IMR-90 (cell line): ENCODE data around the gene DPP6. TPM values are rescaled to one million over a fixed set of nuclear protein-coding genes. Genes with fewer than 3 reads are reported as not detected.

Experiments used
- ATAC-seq: fragments of 200-7000 bp; cut with Tn5 transposase; 2 replicates; pipeline ENCODE4 v1.9.1; 2020; ENCODE audit warnings: low read depth, mild to moderate bottlenecking, moderate library complexity
- BruUV-seq: library from RNA; stranded (reverse); fragments of 400-500 nt; replicated peaks from 2 replicates; lab custom pipeline; 2021; lab: Mats Ljungman, UMichigan
- CTCF ChIA-PET: fragments of 300-600 bp; formaldehyde crosslinking; extraction: SDS; loops from one replicate; lab custom pipeline; 2021; ENCODE audit warnings: antibody characterized with exemption; lab: Yijun Ruan, JAX
- POLR2A ChIA-PET: fragments of 300-600 bp; sonication (Branson Sonifier 250); formaldehyde crosslinking; loops from one replicate; lab custom pipeline; 2022; ENCODE audit warnings: antibody characterized with exemption; ENCODE audit not compliant: unreplicated experiment; lab: Charles Lee
- DNase-seq: peaks from one replicate; pipeline ENCODE4 v3.0.0; 2013
- H2AFZ ChIP-seq: replicated peaks from 2 replicates; pipeline ENCODE3; 2013; ENCODE audit warnings: low read length, mild to moderate bottlenecking; ENCODE audit not compliant: poor library complexity
- H2AK5ac ChIP-seq: 2 replicates; pipeline ENCODE4 v1.6.1; 2013; ENCODE audit warnings: low read depth, low read length, inconsistent platforms
- H2AK9ac ChIP-seq: replicated peaks from 2 replicates; pipeline ENCODE3; 2013; ENCODE audit warnings: mild to moderate bottlenecking, low read depth, low read length, moderate library complexity; ENCODE audit not compliant: poor library complexity
- H2BK120ac ChIP-seq: 2 replicates; pipeline ENCODE4 v1.6.1; 2013; ENCODE audit warnings: low read depth, low read length, inconsistent platforms
- H2BK15ac ChIP-seq: 3 replicates; pipeline ENCODE4 v1.6.1; 2013; ENCODE audit warnings: low read depth, low read length, inconsistent platforms
- H2BK20ac ChIP-seq: 2 replicates; pipeline ENCODE4 v1.6.1; 2013; ENCODE audit warnings: low read depth, mild to moderate bottlenecking, inconsistent platforms, low read length, moderate library complexity
- H2BK5ac ChIP-seq: 2 replicates; pipeline ENCODE4 v1.6.1; 2013; ENCODE audit warnings: mild to moderate bottlenecking, low read depth, low read length, inconsistent platforms; ENCODE audit not compliant: poor library complexity, severe bottlenecking
- H3K14ac ChIP-seq: replicated peaks from 2 replicates; pipeline ENCODE4 v1.6.1; 2013; ENCODE audit warnings: low read depth, low read length, inconsistent platforms
- H3K18ac ChIP-seq: 2 replicates; pipeline ENCODE4 v1.6.1; 2013; ENCODE audit warnings: low read depth, low read length, control low read depth
- H3K23ac ChIP-seq: 2 replicates; pipeline ENCODE4 v1.6.1; 2013; ENCODE audit warnings: low read depth, low read length, inconsistent platforms
- H3K27ac ChIP-seq: 2 replicates; pipeline ENCODE4 v1.5.1; 2013; ENCODE audit warnings: mild to moderate bottlenecking, control low read depth, low read length; ENCODE audit not compliant: insufficient read depth
- H3K27me3 ChIP-seq: 2 replicates; pipeline ENCODE4 v1.6.1; 2013; ENCODE audit warnings: low read length; ENCODE audit not compliant: control insufficient read depth, insufficient read depth
- H3K36me3 ChIP-seq: 2 replicates; pipeline ENCODE4 v1.6.1; 2013; ENCODE audit warnings: low read length, mixed read lengths; ENCODE audit not compliant: control insufficient read depth, insufficient read depth
- H3K4ac ChIP-seq: 2 replicates; pipeline ENCODE4 v1.6.1; 2013; ENCODE audit warnings: low read depth, low read length, inconsistent platforms
- H3K4me1 ChIP-seq: 2 replicates; pipeline ENCODE4 v1.6.1; 2013; ENCODE audit warnings: low read length, mixed read lengths; ENCODE audit not compliant: control insufficient read depth, insufficient read depth
- H3K4me2 ChIP-seq: 2 replicates; pipeline ENCODE4 v1.6.1; 2013; ENCODE audit warnings: low read depth, mild to moderate bottlenecking, control low read depth, low read length, moderate library complexity
- H3K4me3 ChIP-seq: 2 replicates; pipeline ENCODE4 v1.5.1; 2013; ENCODE audit warnings: low read depth, mild to moderate bottlenecking, control low read depth, low read length, moderate library complexity; ENCODE audit not compliant: insufficient read depth
- H3K56ac ChIP-seq: 2 replicates; pipeline ENCODE4 v1.6.1; 2013; ENCODE audit warnings: low read length, inconsistent platforms; ENCODE audit not compliant: insufficient read depth; ENCODE audit errors: extremely low read depth
- H3K79me1 ChIP-seq, 2 experiments: 2 replicates each; pipeline ENCODE4 v1.6.1; 2013; ENCODE audit warnings: low read length in 2 of 2, inconsistent platforms in 1 of 2, low read depth in 1 of 2
- H3K9ac ChIP-seq: 2 replicates; pipeline ENCODE4 v1.6.1; 2013; ENCODE audit warnings: low read depth, low read length, control low read depth
- H3K9me1 ChIP-seq: 2 replicates; pipeline ENCODE4 v1.6.1; 2013; ENCODE audit warnings: low read length, inconsistent platforms; ENCODE audit not compliant: insufficient read depth
- H3K9me3 ChIP-seq: 2 replicates; pipeline ENCODE4 v1.6.1; 2013; ENCODE audit warnings: low read length; ENCODE audit not compliant: control insufficient read depth, insufficient read depth
- H4K20me1 ChIP-seq: 2 replicates; pipeline ENCODE4 v1.6.1; 2013; ENCODE audit warnings: low read length, inconsistent platforms; ENCODE audit not compliant: insufficient read depth
- H4K5ac ChIP-seq: 2 replicates; pipeline ENCODE4 v1.6.1; 2013; ENCODE audit warnings: mild to moderate bottlenecking, low read depth, low read length, control low read depth
- H4K8ac ChIP-seq, 2 experiments: 2 replicates each; pipeline ENCODE4 v1.6.1; 2013; ENCODE audit warnings: low read depth in 2 of 2, low read length in 2 of 2, control low read depth in 1 of 2, inconsistent platforms in 1 of 2
- H4K91ac ChIP-seq: 2 replicates; pipeline ENCODE4 v1.6.1; 2013; ENCODE audit warnings: low read depth, low read length, inconsistent platforms; ENCODE audit not compliant: insufficient read depth
- BHLHE40 ChIP-seq: fragments of 150-350 bp; IDR thresholded peaks from 2 replicates; pipeline ENCODE4 v1.6.1; 2016; ENCODE audit warnings: mild to moderate bottlenecking, low read depth, low read length
- CEBPB ChIP-seq: IDR thresholded peaks from 2 replicates; pipeline ENCODE4 v1.6.1; 2012; ENCODE audit warnings: low read depth, low read length, improper control_type of control experiment
- CHD1 ChIP-seq: IDR thresholded peaks from 2 replicates; pipeline ENCODE4 v1.6.1; 2012; ENCODE audit warnings: low read depth, low read length, improper control_type of control experiment
- CTCF ChIP-seq: conservative IDR thresholded peaks from 2 replicates; pipeline ENCODE4 v1.5.1; 2012; ENCODE audit warnings: mild to moderate bottlenecking, low read depth, low read length, improper control_type of control experiment
- ELK1 ChIP-seq: fragments of 150-350 bp; IDR thresholded peaks from 2 replicates; pipeline ENCODE4 v1.6.1; 2016; ENCODE audit warnings: low read depth, mild to moderate bottlenecking, low read length, moderate library complexity, borderline replicate concordance
- MAFK ChIP-seq: IDR thresholded peaks from 2 replicates; pipeline ENCODE4 v1.6.1; 2012; ENCODE audit warnings: low read depth, low read length, improper control_type of control experiment
- MAZ ChIP-seq: IDR thresholded peaks from 2 replicates; pipeline ENCODE4 v1.6.1; 2012; ENCODE audit warnings: low read depth, mild to moderate bottlenecking, low read length, improper control_type of control experiment, moderate library complexity, borderline replicate concordance
- MXI1 ChIP-seq: IDR thresholded peaks from 2 replicates; pipeline ENCODE4 v1.6.1; 2012; ENCODE audit warnings: low read depth, mild to moderate bottlenecking, low read length, moderate library complexity, borderline replicate concordance
- NFE2L2 ChIP-seq: fragments of 150-350 bp; IDR thresholded peaks from 2 replicates; pipeline ENCODE4 v1.6.1; 2016; ENCODE audit warnings: low read depth, mild to moderate bottlenecking, low read length
- RAD21 ChIP-seq: IDR thresholded peaks from 2 replicates; pipeline ENCODE4 v1.6.1; 2012; ENCODE audit warnings: low read length, improper control_type of control experiment
- RFX5 ChIP-seq: IDR thresholded peaks from 2 replicates; pipeline ENCODE4 v1.8.0; 2012; ENCODE audit warnings: low read depth, mild to moderate bottlenecking, low read length, moderate library complexity
- SMC3 ChIP-seq: fragments of 150-350 bp; IDR thresholded peaks from 2 replicates; pipeline ENCODE4 v1.6.1; 2016; ENCODE audit warnings: low read depth, mild to moderate bottlenecking, antibody characterized with exemption, low read length, moderate library complexity
- WGBS, 2 experiments: methylation state at CpG; one replicate each; pipeline versions ENCODE4 v1.1.5 to v1.1.7; 2013; ENCODE audit warnings: missing lambda C conversion rate in 2 of 2; ENCODE audit not compliant: insufficient read length in 1 of 2; ENCODE audit errors: extremely low coverage in 2 of 2; 5-methylcytosine and 5-hydroxymethylcytosine counted together
- dilution Hi-C: fragments of 300-500 bp; cut with HindIII; formaldehyde crosslinking; loops from one replicate; pipeline ENCODE4 v1.14.3; 2018; ENCODE audit warnings: low sequenced_read_pairs; ENCODE audit not compliant: unreplicated experiment
- in situ Hi-C: fragments of 300-500 bp; cut with MboI; formaldehyde crosslinking; loops from 3 replicates; pipeline ENCODE4 v1.14.3; 2019; ENCODE audit warnings: low sequenced_read_pairs, inconsistent platforms, mixed read lengths
- intact Hi-C: fragments of 100-400 bp; cut with micrococcal nuclease; formaldehyde crosslinking; loops from 2 replicates; pipeline ENCODE4 v1.10.0; 2022
- polyA plus RNA-seq, 3 experiments: library from polyadenylated mRNA; depleted of rRNA; stranded (reverse); fragments of >200 nt; gene quantifications; 2 replicates each; pipeline ENCODE4 v1.2.3, GENCODE V29; 2012; ENCODE audit warnings: low replicate concordance in 1 of 3
- total RNA-seq: library from RNA; depleted of rRNA; stranded (reverse); fragments of >200 nt; gene quantifications from 2 replicates; pipeline ENCODE4 v1.2.3, GENCODE V29; 2012

The DPP6 gene
- total and polyA plus RNA-seq, 2 of the 4 experiments (the other 2 are of a cell fraction) = not detected

GRCh38 chr7:154927624-154928125 lies 875.5 kb downstream of the DPP6 start:
- no peak overlapping the region for H4K91ac ChIP-seq
- peak; percentile 87 for DNase-seq
- TF ChIP-seq BHLHE40 (no peak), CHD1 (no peak), MAZ (no peak), CEBPB (peak; percentile 82), SMC3 (peak; percentile 54; the same call in 1 of the 2 replicates), NFE2L2 (no peak), CTCF (peak; percentile 72), RFX5 (no peak), MXI1 (no peak), ELK1 (no peak), RAD21 (peak; percentile 78), MAFK (no peak)
- H3K4ac ChIP-seq = no peak overlapping the region
- peak overlapping the region; percentile 51; the same call in 1 of the 2 replicates for H3K27ac ChIP-seq
- no peaks in the 10 kb centered on the region for H3K27me3 ChIP-seq
- H3K36me3 ChIP-seq = 0 out of 2 replicates have a peak, but pooled peaks cover 1% of the 10 kb centered on the region
- H3K14ac ChIP-seq = no peak overlapping the region
- no peak overlapping the region for H2BK20ac ChIP-seq
- dilution Hi-C loops (no loop called here), intact Hi-C loops (loop anchor here (1.0 to 5.0 kb wide), 7 partner anchors 26 to 840 kb away; partner anchors contain the start of genes HTR5A and INSIG1), in situ Hi-C loops (loop anchor here (10.0 kb wide), 1 partner anchor 417 kb away; no protein-coding TSS in a partner anchor)
- peak overlapping the region; percentile 42 for H3K4me3 ChIP-seq
- no peaks in the 10 kb centered on the region; a peak in 1 of 4 replicates for H3K79me1 ChIP-seq
- no peak overlapping the region for H3K23ac ChIP-seq
- ChIA-PET CTCF (interaction anchor here (0.6 to 2.1 kb wide), 15 partner anchors 12 to 1950 kb away, joined by 3 to 13 read pairs (median 4); no protein-coding TSS in a partner anchor), POLR2A (no interaction called here)
- H4K5ac ChIP-seq = peak overlapping the region; percentile 61
- WGBS, 2 experiments = no CpG with 5 or more reads among the region's 5 CpGs
- H3K9ac ChIP-seq = peak overlapping the region; percentile 42
- H3K4me1 ChIP-seq = 0 out of 2 replicates have a peak, but pooled peaks cover 2% of the 10 kb centered on the region
- H2AFZ ChIP-seq = peak overlapping the region; percentile 84
- no peaks in the 10 kb centered on the region for H4K20me1 ChIP-seq
- no peak overlapping the region for H3K56ac ChIP-seq
- no peak overlapping the region for H2AK5ac ChIP-seq
- no peak overlapping the region for H3K18ac ChIP-seq
- BruUV-seq = no TSS peak
- no peak overlapping the region for H2BK5ac ChIP-seq
- no peak overlapping the region for H2BK120ac ChIP-seq
- H3K9me1 ChIP-seq = no peaks in the 10 kb centered on the region; the same call in 1 of the 2 replicates
- H2BK15ac ChIP-seq = no peak overlapping the region
- no peak overlapping the region for H2AK9ac ChIP-seq
- peak overlapping the region; percentile 92 for H3K4me2 ChIP-seq
- peak overlapping the region in 1 of 2 experiments; percentile 84; a peak in 2 of 4 replicates for H4K8ac ChIP-seq
- peak; percentile 48 for ATAC-seq
- no peaks in the 10 kb centered on the region for H3K9me3 ChIP-seq
